Measurements from ENCODE around the gene BICRA. TPM values are rescaled to one million over a fixed set of nuclear protein-coding genes. Genes with fewer than 3 reads are reported as not detected.

BICRA gene
- total RNA-seq, 1 experiment from 2014 or later: 3.5 TPM

GRCh38 chr19:47609906-47610894, 1.3 kb downstream of the BICRA start:
- H3K27me3 ChIP-seq (replicated peaks): no peaks in the 10 kb centered on the region
- H3K36me3 ChIP-seq: peaks cover 35% of the 10 kb centered on the region
- peaks cover 48% of the 10 kb centered on the region for H3K4me1 ChIP-seq (replicated peaks)
- no peaks in the 10 kb centered on the region for H3K9me3 ChIP-seq (replicated peaks)
- DNase-seq (ENCODE audit: low read depth in 1 of 2, low spot score in 2 of 2): peak; percentile 62 to 69
- H3K4me3 ChIP-seq: peak overlapping the region; percentile 89
- peak overlapping the region; percentile 63 for H3K27ac ChIP-seq

GRCh38 chr19:47610902-47611301, 2.0 kb downstream of the BICRA start:
- no peak overlapping the region; the same call in 1 of the 2 replicates for H3K27ac ChIP-seq
- no peak for DNase-seq (ENCODE audit: low read depth in 1 of 2, low spot score in 2 of 2)
- H3K4me1 ChIP-seq (replicated peaks): peaks cover 53% of the 10 kb centered on the region
- no peaks in the 10 kb centered on the region for H3K9me3 ChIP-seq (replicated peaks)
- peaks cover 42% of the 10 kb centered on the region for H3K36me3 ChIP-seq
- H3K4me3 ChIP-seq: peak overlapping the region; percentile 89
- no peaks in the 10 kb centered on the region for H3K27me3 ChIP-seq (replicated peaks)

GRCh38 chr19:47613165-47614020, 4.5 kb downstream of the BICRA start:
- peak; percentile 89 to 90 for DNase-seq (ENCODE audit: low read depth in 1 of 2, low spot score in 2 of 2)
- H3K9me3 ChIP-seq (replicated peaks): no peaks in the 10 kb centered on the region
- H3K4me1 ChIP-seq (replicated peaks): peaks cover 59% of the 10 kb centered on the region
- H3K36me3 ChIP-seq: peaks cover 35% of the 10 kb centered on the region
- no peak overlapping the region for H3K4me3 ChIP-seq
- no peaks in the 10 kb centered on the region for H3K27me3 ChIP-seq (replicated peaks)
- H3K27ac ChIP-seq: peak overlapping the region; percentile 79

- peak in 1 of 2 experiments; percentile 71 for DNase-seq (ENCODE audit: low read depth in 1 of 2, low spot score in 2 of 2)
Measured at GRCh38 chr19:47614021-47614295, 5.0 kb downstream of the BICRA start.

GRCh38 chr19:47614559-47614958, 5.6 kb downstream of the BICRA start:
- Histone ChIP-seq H3K4me1 (replicated peaks) (peaks cover 59% of the 10 kb centered on the region), H3K27me3 (replicated peaks) (no peaks in the 10 kb centered on the region), H3K4me3 (no peak overlapping the region), H3K9me3 (replicated peaks) (no peaks in the 10 kb centered on the region), H3K27ac (peak overlapping the region; percentile 79), H3K36me3 (peaks cover 34% of the 10 kb centered on the region)
- no peak for DNase-seq (ENCODE audit: low read depth in 1 of 2, low spot score in 2 of 2)

More at GRCh38 chr19:47614021-47614295, 5.0 kb downstream of the BICRA start:
- Histone ChIP-seq H3K27ac (peak overlapping the region; percentile 79), H3K27me3 (replicated peaks) (no peaks in the 10 kb centered on the region), H3K4me3 (no peak overlapping the region), H3K9me3 (replicated peaks) (no peaks in the 10 kb centered on the region), H3K36me3 (peaks cover 34% of the 10 kb centered on the region), H3K4me1 (replicated peaks) (peaks cover 59% of the 10 kb centered on the region)

GRCh38 chr19:47615230-47615629, 6.3 kb downstream of the BICRA start:
- Histone ChIP-seq H3K4me3 (no peak overlapping the region), H3K36me3 (peaks cover 36% of the 10 kb centered on the region), H3K9me3 (replicated peaks) (no peaks in the 10 kb centered on the region), H3K27ac (no peak overlapping the region), H3K4me1 (replicated peaks) (peaks cover 56% of the 10 kb centered on the region), H3K27me3 (replicated peaks) (no peaks in the 10 kb centered on the region)
- no peak for DNase-seq (ENCODE audit: low read depth in 1 of 2, low spot score in 2 of 2)

- Histone ChIP-seq H3K27ac (no peak overlapping the region), H3K36me3 (peaks cover 36% of the 10 kb centered on the region), H3K4me3 (no peak overlapping the region), H3K4me1 (replicated peaks) (peaks cover 51% of the 10 kb centered on the region), H3K9me3 (replicated peaks) (no peaks in the 10 kb centered on the region), H3K27me3 (replicated peaks) (no peaks in the 10 kb centered on the region)
- no peak for DNase-seq (ENCODE audit: low read depth in 1 of 2, low spot score in 2 of 2)
Measured at GRCh38 chr19:47615714-47616113, 6.8 kb downstream of the BICRA start.

GRCh38 chr19:47618771-47619170, 9.8 kb downstream of the BICRA start:
- no peaks in the 10 kb centered on the region for H3K27me3 ChIP-seq (replicated peaks)
- no peak for DNase-seq (ENCODE audit: low read depth in 1 of 2, low spot score in 2 of 2)
- H3K4me3 ChIP-seq: no peak overlapping the region
- peaks cover 25% of the 10 kb centered on the region for H3K4me1 ChIP-seq (replicated peaks)
- no peaks in the 10 kb centered on the region for H3K9me3 ChIP-seq (replicated peaks)
- H3K36me3 ChIP-seq: peaks cover 28% of the 10 kb centered on the region
- no peak overlapping the region for H3K27ac ChIP-seq

- Histone ChIP-seq H3K27me3 (replicated peaks) (no peaks in the 10 kb centered on the region), H3K4me3 (no peak overlapping the region), H3K36me3 (peaks cover 27% of the 10 kb centered on the region), H3K4me1 (replicated peaks) (peaks cover 15% of the 10 kb centered on the region), H3K9me3 (replicated peaks) (no peaks in the 10 kb centered on the region), H3K27ac (no peak overlapping the region)
- no peak for DNase-seq (ENCODE audit: low read depth in 1 of 2, low spot score in 2 of 2)
Measured at GRCh38 chr19:47619763-47620162, 10.8 kb downstream of the BICRA start.

GRCh38 chr19:47623151-47623920, 14.4 kb downstream of the BICRA start:
- H3K4me3 ChIP-seq: no peak overlapping the region
- H3K4me1 ChIP-seq (replicated peaks): 0 out of 2 replicates have a peak, but pooled peaks cover under 1% of the 10 kb centered on the region
- DNase-seq (ENCODE audit: low read depth in 1 of 2, low spot score in 2 of 2): no peak
- no peak overlapping the region for H3K27ac ChIP-seq
- H3K36me3 ChIP-seq: peaks cover 22% of the 10 kb centered on the region
- H3K9me3 ChIP-seq (replicated peaks): no peaks in the 10 kb centered on the region
- no peaks in the 10 kb centered on the region for H3K27me3 ChIP-seq (replicated peaks)

- H3K36me3 ChIP-seq: peaks cover 24% of the 10 kb centered on the region
- no peak overlapping the region for H3K4me3 ChIP-seq
- H3K27me3 ChIP-seq (replicated peaks): no peaks in the 10 kb centered on the region
- no peak overlapping the region for H3K27ac ChIP-seq
- no peaks in the 10 kb centered on the region for H3K4me1 ChIP-seq (replicated peaks)
- no peak for DNase-seq (ENCODE audit: low read depth in 1 of 2, low spot score in 2 of 2)
- no peaks in the 10 kb centered on the region for H3K9me3 ChIP-seq (replicated peaks)
Measured at GRCh38 chr19:47623921-47624391, 15.0 kb downstream of the BICRA start.

- no peak for DNase-seq (ENCODE audit: low read depth in 1 of 2, low spot score in 2 of 2)
- Histone ChIP-seq H3K27ac (no peak overlapping the region), H3K36me3 (peaks cover 21% of the 10 kb centered on the region), H3K9me3 (replicated peaks) (no peaks in the 10 kb centered on the region), H3K4me1 (replicated peaks) (no peaks in the 10 kb centered on the region), H3K4me3 (no peak overlapping the region), H3K27me3 (replicated peaks) (no peaks in the 10 kb centered on the region)
Measured at GRCh38 chr19:47625650-47626049, 16.7 kb downstream of the BICRA start.

- no peak for DNase-seq (ENCODE audit: low read depth in 1 of 2, low spot score in 2 of 2)
- Histone ChIP-seq H3K27ac (no peak overlapping the region), H3K36me3 (peaks cover 24% of the 10 kb centered on the region), H3K4me1 (replicated peaks) (no peaks in the 10 kb centered on the region), H3K27me3 (replicated peaks) (no peaks in the 10 kb centered on the region), H3K4me3 (no peak overlapping the region), H3K9me3 (replicated peaks) (no peaks in the 10 kb centered on the region)
Measured at GRCh38 chr19:47626238-47626637, 17.3 kb downstream of the BICRA start.

Measured in SJSA1 (cell line).